ENCODE results near the gene PLCB2. TPM values are rescaled to one million over a fixed set of nuclear protein-coding genes. Genes with fewer than 3 reads are reported as not detected.
A peak's percentile ranks its signal among the peaks of the same experiment; 100 is the strongest.

PLCB2 gene
- polyA plus RNA-seq, 1 donor (not counting 4 experiments of a cell fraction or from before 2014, with no cell fraction given), result 0.73 TPM

- Histone ChIP-seq H2AFZ (ENCODE audit: control insufficient read depth, low read length) (peak overlapping the region; percentile 57), H3K4me1 (ENCODE audit: control insufficient read depth, extremely low read depth, insufficient read depth, low read length) (peaks cover 2% of the 10 kb centered on the region), H3K9me3 (ENCODE audit: control insufficient read depth, low read depth, low read length) (no peaks in the 10 kb centered on the region), H3K27me3 (ENCODE audit: control insufficient read depth, extremely low read depth, insufficient read depth, low read length) (peaks cover 43% of the 10 kb centered on the region), H3K9ac (ENCODE audit: control insufficient read depth, extremely low read depth, insufficient read depth, low read length) (no peak overlapping the region), H4K20me1 (ENCODE audit: control insufficient read depth, extremely low read depth, insufficient read depth, low read length) (no peaks in the 10 kb centered on the region), H3K4me3 (ENCODE audit: control insufficient read depth in 2 of 3, extremely low read depth in 1 of 3, insufficient read depth in 2 of 3, low read depth in 1 of 3, low read length in 3 of 3) (peak overlapping the region; percentile 11 to 44 (median 25)), H3K9me1 (ENCODE audit: control insufficient read depth, extremely low read depth, insufficient read depth, low read length) (no peaks in the 10 kb centered on the region), H3K79me2 (ENCODE audit: control insufficient read depth, insufficient read depth, low read length) (no peaks in the 10 kb centered on the region), H3K4me2 (ENCODE audit: control insufficient read depth, extremely low read depth, insufficient read depth, low read depth, low read length) (peak overlapping the region; percentile 49), H3K27ac (ENCODE audit: control insufficient read depth, insufficient read depth, low read length) (no peak overlapping the region), H3K36me3 (ENCODE audit: control insufficient read depth in 2 of 2, extremely low read depth in 1 of 2, insufficient read depth in 2 of 2, low read length in 2 of 2) (no peaks in the 10 kb centered on the region)
- dilution Hi-C loops (cut with MboI; ENCODE audit: extremely low pct_ligation_motif_present, low sequenced_read_pairs), result no loop called here
- DNase-seq (ENCODE audit: low read depth, low spot score) (no peak), FAIRE-seq (no peak)
- no peak for TF ChIP-seq EZH2 (IDR thresholded peaks at IDR 0.05; ENCODE audit: low read length)
These were observed 16.7 kb downstream of the PLCB2 start for GRCh38 chr15:40290918-40291574.

- Histone ChIP-seq H3K4me3 (ENCODE audit: control insufficient read depth in 2 of 3, extremely low read depth in 1 of 3, insufficient read depth in 2 of 3, low read depth in 1 of 3, low read length in 3 of 3) (no peak overlapping the region), H2AFZ (ENCODE audit: control insufficient read depth, low read length) (no peak overlapping the region), H3K4me2 (ENCODE audit: control insufficient read depth, extremely low read depth, insufficient read depth, low read depth, low read length) (no peak overlapping the region), H3K9me1 (ENCODE audit: control insufficient read depth, extremely low read depth, insufficient read depth, low read length) (no peaks in the 10 kb centered on the region), H3K27ac (ENCODE audit: control insufficient read depth, insufficient read depth, low read length) (no peak overlapping the region), H3K79me2 (ENCODE audit: control insufficient read depth, insufficient read depth, low read length) (no peaks in the 10 kb centered on the region), H3K27me3 (ENCODE audit: control insufficient read depth, extremely low read depth, insufficient read depth, low read length) (peaks cover 43% of the 10 kb centered on the region), H3K9ac (ENCODE audit: control insufficient read depth, extremely low read depth, insufficient read depth, low read length) (no peak overlapping the region), H3K9me3 (ENCODE audit: control insufficient read depth, low read depth, low read length) (no peaks in the 10 kb centered on the region), H3K4me1 (ENCODE audit: control insufficient read depth, extremely low read depth, insufficient read depth, low read length) (peaks cover 7% of the 10 kb centered on the region), H3K36me3 (ENCODE audit: control insufficient read depth in 2 of 2, extremely low read depth in 1 of 2, insufficient read depth in 2 of 2, low read length in 2 of 2) (no peaks in the 10 kb centered on the region), H4K20me1 (ENCODE audit: control insufficient read depth, extremely low read depth, insufficient read depth, low read length) (no peaks in the 10 kb centered on the region)
- TF ChIP-seq CTCF (optimal IDR thresholded peaks at IDR 0.05 in 1 of 3, IDR thresholded peaks at IDR 0.05 in 1 of 3, conservative IDR thresholded peaks at IDR 0.05 in 1 of 3; ENCODE audit: extremely low read depth in 1 of 3, insufficient read depth in 2 of 3, low read length in 3 of 3) (no peak), EZH2 (IDR thresholded peaks at IDR 0.05; ENCODE audit: low read length) (no peak)
- no peak for DNase-seq (ENCODE audit: low read depth, low spot score)
- dilution Hi-C loops (cut with MboI; ENCODE audit: extremely low pct_ligation_motif_present, low sequenced_read_pairs), result no loop called here
- FAIRE-seq, result no peak
These were observed 17.2 kb downstream of the PLCB2 start for GRCh38 chr15:40290545-40290917.

Data from keratinocyte (primary cell).